Breast epithelium (tissue), 4 donors: ENCODE data around the gene VPS26B. TPM values are rescaled to one million over a fixed set of nuclear protein-coding genes. Genes with fewer than 3 reads are reported as not detected.
"Not testable (repeated sequence)": the region's sequence is repeated elsewhere in the genome, so short reads cannot be mapped to it uniquely, and the experiment has no call there.

Source experiments
- DNase-seq, 2 donors: peaks; one replicate each; pipeline ENCODE4 v3.0.0-alpha.2; 2019; ENCODE audit warnings: low spot score in 2 of 2
- H3K27ac ChIP-seq, 2 donors: fragments of 200-600 bp; sonication (generic) in 1 of 2; one replicate each; pipeline ENCODE4 v1.5.1; 2016 to 2019; ENCODE audit warnings: mild to moderate bottlenecking in 1 of 2
- H3K27me3 ChIP-seq, 2 donors: fragments of 200-600 bp; sonication (generic) in 1 of 2; one replicate each; pipeline versions ENCODE4 v1.5.1 to v1.6.0; 2017 to 2019; ENCODE audit warnings: control low read depth in 1 of 2, mild to moderate bottlenecking in 1 of 2
- H3K36me3 ChIP-seq: fragments of 200-600 bp; one replicate; pipeline ENCODE4 v1.5.1; 2019
- H3K4me1 ChIP-seq, 2 donors: fragments of 200-600 bp; sonication (generic); one replicate each; pipeline ENCODE4 v1.5.1; 2016 to 2019; ENCODE audit warnings: control low read depth in 1 of 2
- H3K4me3 ChIP-seq, 3 donors: fragments of 200-600 bp; sonication (generic); 1 replicate in 2 of 3; 2 replicates in 1 of 3; pipeline ENCODE4 v1.5.1; 2016 to 2019; ENCODE audit warnings: mild to moderate bottlenecking in 3 of 3, moderate library complexity in 2 of 3
- H3K9me3 ChIP-seq, 2 donors: fragments of 200-600 bp; sonication (generic) in 1 of 2; one replicate each; pipeline ENCODE4 v1.5.1; 2016 to 2019; ENCODE audit warnings: control low read depth in 1 of 2
- CTCF ChIP-seq, 3 donors: fragments of 450-650 bp; IDR thresholded peaks; one replicate each; pipeline ENCODE4 v1.5.1; 2016 to 2017; ENCODE audit warnings: antibody characterized with exemption in 3 of 3, mild to moderate bottlenecking in 3 of 3, moderate library complexity in 3 of 3
- POLR2A ChIP-seq: fragments of 450-650 bp; IDR thresholded peaks from one replicate; pipeline ENCODE4 v1.6.1; 2016; ENCODE audit warnings: antibody characterized with exemption, mild to moderate bottlenecking, moderate library complexity
- POLR2AphosphoS5 ChIP-seq, 3 donors: sonication (generic); formaldehyde crosslinking; IDR thresholded peaks; one replicate each; pipeline ENCODE4 v1.6.1; 2017; ENCODE audit warnings: antibody characterized with exemption in 3 of 3
- intact Hi-C: fragments of 100-400 bp; cut with DNase I; formaldehyde crosslinking; loops from one replicate; pipeline ENCODE4 v1.15.1; 2023; ENCODE audit warnings: low total_unique reads
- total RNA-seq, 3 donors: library from RNA; depleted of rRNA; stranded (reverse); fragments of >200 nt; gene quantifications; one replicate each; pipeline ENCODE4 v1.1.0, GENCODE V29; 2016

VPS26B gene
- total RNA-seq, 3 donors from 2014 or later, result 34.4 to 45.0 (median 40.1) TPM

DNA sequence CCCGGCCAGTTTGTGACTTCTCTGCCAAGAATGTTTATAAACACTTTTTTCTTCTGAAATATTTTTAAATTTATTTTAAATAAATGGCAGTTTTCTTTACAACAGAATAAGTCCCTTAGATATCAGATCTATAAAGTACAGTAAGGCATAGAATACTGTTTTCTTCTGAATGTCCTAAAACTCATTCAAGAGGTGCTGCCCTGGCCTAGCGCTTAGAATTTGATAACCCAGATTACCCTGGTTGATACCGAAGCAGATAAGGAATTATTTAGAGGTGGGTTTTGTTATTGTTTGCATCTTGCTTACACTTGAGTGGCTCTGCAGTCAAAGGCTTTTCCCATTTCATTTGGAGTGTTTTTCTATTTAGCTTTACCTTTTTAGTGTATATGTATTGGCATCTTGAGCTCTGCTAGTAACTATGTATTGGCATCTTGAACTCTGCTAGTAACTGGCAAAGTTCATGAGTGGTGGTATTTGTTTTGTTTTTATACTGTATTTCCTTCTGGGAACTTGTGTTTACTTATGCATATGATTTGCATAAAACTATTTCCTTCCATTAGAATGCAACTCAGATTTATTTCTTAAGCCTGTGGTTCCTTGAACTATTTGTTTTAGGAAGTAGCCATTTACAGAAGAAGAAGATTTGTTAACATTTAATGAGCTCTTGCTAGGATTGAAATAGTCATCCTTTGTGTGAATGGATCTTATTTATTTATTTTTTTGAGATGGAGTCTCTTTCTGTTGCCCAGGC lies 30.1 kb downstream of the VPS26B start:
- peak overlapping the region; percentile 81 to 96 (median 91) for H3K4me3 ChIP-seq
- intact Hi-C loops, result no loop called here
- no peaks in the 10 kb centered on the region for H3K27me3 ChIP-seq
- H3K36me3 ChIP-seq, result no peaks in the 10 kb centered on the region
- no peaks in the 10 kb centered on the region for H3K9me3 ChIP-seq
- TF ChIP-seq POLR2AphosphoS5 (IDR thresholded peaks at IDR 0.05) (no peak), CTCF (IDR thresholded peaks at IDR 0.05) (no peak), POLR2A (no peak)
- H3K4me1 ChIP-seq, result peaks cover 5 to 14% of the 10 kb centered on the region in 2 donors
- no peak overlapping the region for H3K27ac ChIP-seq
- no peak for DNase-seq

GRCh38 chr11:134255184-134255561 lies 30.7 kb downstream of the VPS26B start:
- intact Hi-C loops, H3K9me3 ChIP-seq, H3K27me3 ChIP-seq, H3K36me3 ChIP-seq, H3K4me3 ChIP-seq, H3K27ac ChIP-seq, DNase-seq: not testable (repeated sequence)
- H3K4me1 ChIP-seq, result peaks cover 5 to 14% of the 10 kb centered on the region in 2 donors

DNA sequence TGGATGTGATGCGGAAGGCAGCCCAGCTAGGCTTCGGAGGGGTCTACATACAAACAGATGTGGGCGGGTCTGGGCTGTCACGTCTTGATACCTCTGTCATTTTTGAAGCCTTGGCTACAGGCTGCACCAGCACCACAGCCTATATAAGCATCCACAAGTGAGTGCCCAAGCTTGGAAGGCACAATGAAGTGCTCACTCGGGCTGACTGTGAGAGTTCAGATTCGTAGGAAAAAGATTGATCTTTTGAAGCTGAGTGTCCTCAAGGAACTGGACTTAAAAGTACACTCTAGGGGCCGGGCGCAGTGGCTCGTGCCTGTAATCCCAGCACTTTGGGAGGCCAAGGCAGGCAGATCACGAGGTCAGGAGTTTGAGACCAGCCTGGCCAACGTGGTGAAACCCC lies 32.6 kb downstream of the VPS26B start:
- TF ChIP-seq POLR2A, result no peak
- no peak for TF ChIP-seq CTCF (IDR thresholded peaks at IDR 0.05)
- TF ChIP-seq POLR2AphosphoS5 (IDR thresholded peaks at IDR 0.05), result no peak
- no peaks in the 10 kb centered on the region for H3K27me3 ChIP-seq
- no peak overlapping the region for H3K27ac ChIP-seq
- H3K9me3 ChIP-seq, result no peaks in the 10 kb centered on the region
- H3K36me3 ChIP-seq, result no peaks in the 10 kb centered on the region
- H3K4me1 ChIP-seq, result peaks cover 1 to 3% of the 10 kb centered on the region in 2 donors
- no peak for DNase-seq
- H3K4me3 ChIP-seq, result no peak overlapping the region
- intact Hi-C loops, result no loop called here

GRCh38 chr11:134258577-134258976 lies 34.1 kb downstream of the VPS26B start:
- TF ChIP-seq POLR2AphosphoS5 (IDR thresholded peaks at IDR 0.05), result no peak
- no peak for TF ChIP-seq POLR2A
- no peak for TF ChIP-seq CTCF (IDR thresholded peaks at IDR 0.05)
- H3K27ac ChIP-seq, result peak overlapping the region; percentile 10 to 54
- H3K27me3 ChIP-seq, result no peaks in the 10 kb centered on the region
- H3K9me3 ChIP-seq, result no peaks in the 10 kb centered on the region
- no peaks in the 10 kb centered on the region for H3K4me1 ChIP-seq
- intact Hi-C loops, result no loop called here
- H3K4me3 ChIP-seq, result no peak overlapping the region
- DNase-seq, result no peak
- no peaks in the 10 kb centered on the region for H3K36me3 ChIP-seq

DNA sequence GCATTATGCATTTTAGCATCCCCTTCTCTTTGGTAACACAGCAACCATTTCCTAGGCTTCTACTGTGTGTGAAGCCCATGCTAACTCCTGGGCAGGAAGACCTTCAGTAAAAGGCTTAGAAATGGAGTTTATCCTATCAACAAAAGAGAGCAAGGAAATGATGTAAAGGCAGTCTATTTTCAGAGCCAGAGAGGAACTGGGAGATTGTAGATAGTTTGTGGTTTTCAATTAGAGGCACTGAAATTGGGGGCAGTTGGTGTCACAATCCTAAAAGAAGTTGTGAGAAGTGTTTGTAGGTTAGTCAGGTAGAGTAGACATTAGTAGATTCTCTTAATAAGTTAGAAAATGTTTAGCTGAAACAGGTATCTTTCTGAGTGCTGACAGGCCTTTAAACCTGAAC lies 36.0 kb downstream of the VPS26B start:
- intact Hi-C loops, result no loop called here

More for the DNA sequence above, 36.0 kb downstream of the VPS26B start:
- TF ChIP-seq CTCF (IDR thresholded peaks at IDR 0.05) (no peak), POLR2A (no peak), POLR2AphosphoS5 (IDR thresholded peaks at IDR 0.05) (no peak)
- Histone ChIP-seq H3K4me1 (no peaks in the 10 kb centered on the region), H3K27ac (peak overlapping the region; percentile 23 to 41), H3K27me3 (no peaks in the 10 kb centered on the region), H3K9me3 (no peaks in the 10 kb centered on the region), H3K4me3 (no peak overlapping the region), H3K36me3 (no peaks in the 10 kb centered on the region)
- no peak for DNase-seq
